Caki2 (cell line): ENCODE data around the gene PCAT7. TPM values are rescaled to one million over a fixed set of nuclear protein-coding genes. Genes with fewer than 3 reads are reported as not detected.
"Not testable (repeated sequence)": the region's sequence is repeated elsewhere in the genome, so short reads cannot be mapped to it uniquely, and the experiment has no call there.

Experiments used
- DNase-seq: peaks from one replicate; pipeline ENCODE4 v3.0.0-alpha.2; 2015; ENCODE audit warnings: low read depth
- in situ Hi-C: cut with HindIII; loops from 2 replicates; pipeline ENCODE4 v1.10.0; 2016; ENCODE audit warnings: low sequenced_read_pairs, low pct_unique_long_range_greater_than_20kb, mixed read lengths
- total RNA-seq: library from RNA; depleted of rRNA; stranded (reverse); fragments of >200 nt; shearing (Covaris generic); gene quantifications from 2 replicates; pipeline ENCODE4 v1.2.3, GENCODE V29; 2014; ENCODE audit warnings: low replicate concordance

PCAT7 gene
- total RNA-seq, 1 experiment from 2014 or later: 5.8 TPM

GRCh38 chr9:94553029-94553938 lies 1.6 kb upstream of the PCAT7 start:
- peak; percentile 67 for DNase-seq

GRCh38 chr9:94554078-94554438 lies 825 bp upstream of the PCAT7 start:
- DNase-seq: no peak
- in situ Hi-C loops: no loop called here

More at GRCh38 chr9:94553029-94553938, 1.6 kb upstream of the PCAT7 start:
- in situ Hi-C loops: no loop called here

- DNase-seq: no peak
- in situ Hi-C loops: no loop called here
Observed at GRCh38 chr9:94557376-94557775, 2.5 kb downstream of the PCAT7 start.

- in situ Hi-C loops: no loop called here
Observed at GRCh38 chr9:94560237-94560636, 5.4 kb downstream of the PCAT7 start.

GRCh38 chr9:94563548-94563947 lies 8.7 kb downstream of the PCAT7 start:
- in situ Hi-C loops: no loop called here
- DNase-seq: no peak

More at GRCh38 chr9:94560237-94560636, 5.4 kb downstream of the PCAT7 start:
- DNase-seq: no peak

GRCh38 chr9:94564279-94564678 lies 9.4 kb downstream of the PCAT7 start:
- DNase-seq, in situ Hi-C loops: not testable (repeated sequence)

- DNase-seq: no peak
- in situ Hi-C loops: no loop called here
Observed at GRCh38 chr9:94566550-94566949, 11.7 kb downstream of the PCAT7 start.

- no peak for DNase-seq
- in situ Hi-C loops: no loop called here
Observed at GRCh38 chr9:94567271-94567670, 12.4 kb downstream of the PCAT7 start.

GRCh38 chr9:94568250-94568889 lies 13.5 kb downstream of the PCAT7 start:
- in situ Hi-C loops: no loop called here

GRCh38 chr9:94568972-94569712 lies 14.3 kb downstream of the PCAT7 start:
- no peak for DNase-seq
- in situ Hi-C loops: no loop called here

More at GRCh38 chr9:94568250-94568889, 13.5 kb downstream of the PCAT7 start:
- no peak for DNase-seq

- DNase-seq: no peak
- in situ Hi-C loops: no loop called here
Observed at GRCh38 chr9:94576131-94576530, 21.2 kb downstream of the PCAT7 start.

- in situ Hi-C loops: no loop called here
- no peak for DNase-seq
Observed at GRCh38 chr9:94577036-94577435, 22.2 kb downstream of the PCAT7 start.

- no peak for DNase-seq
- in situ Hi-C loops: no loop called here
Observed at GRCh38 chr9:94577571-94577970, 22.7 kb downstream of the PCAT7 start.

GRCh38 chr9:94581728-94582127 lies 26.8 kb downstream of the PCAT7 start:
- in situ Hi-C loops: no loop called here

GRCh38 chr9:94584555-94584954 lies 29.7 kb downstream of the PCAT7 start:
- no peak for DNase-seq
- in situ Hi-C loops: no loop called here

More at GRCh38 chr9:94581728-94582127, 26.8 kb downstream of the PCAT7 start:
- DNase-seq: no peak

- no peak for DNase-seq
- in situ Hi-C loops: no loop called here
Observed at GRCh38 chr9:94586316-94586715, 31.4 kb downstream of the PCAT7 start.

GRCh38 chr9:94586814-94587213 lies 31.9 kb downstream of the PCAT7 start:
- no peak for DNase-seq

GRCh38 chr9:94588681-94589080 lies 33.8 kb downstream of the PCAT7 start:
- in situ Hi-C loops: no loop called here
- DNase-seq: no peak

More at GRCh38 chr9:94586814-94587213, 31.9 kb downstream of the PCAT7 start:
- in situ Hi-C loops: no loop called here
